Keratinocyte (primary cell): ENCODE data around the gene STAC3. TPM values are rescaled to one million over a fixed set of nuclear protein-coding genes. Genes with fewer than 3 reads are reported as not detected.

Experiments
- DNase-seq: peaks from one replicate; pipeline ENCODE4 v3.0.0-alpha.2; 2011; ENCODE audit warnings: low read depth, missing footprints, low spot score
- FAIRE-seq: peaks from 2 replicates; lab custom pipeline; 2011; peaks lifted over from hg19 to GRCh38; lab: Jason Lieb, UNC
- H2AFZ ChIP-seq: 2 replicates; pipeline ENCODE4 v1.6.0; 2012; ENCODE audit warnings: low read length, control low read depth, inconsistent platforms; ENCODE audit not compliant: control insufficient read depth
- H3K27ac ChIP-seq: 2 replicates; pipeline ENCODE4 v1.5.1; 2011; ENCODE audit warnings: low read length; ENCODE audit not compliant: control insufficient read depth, insufficient read depth
- H3K27me3 ChIP-seq: 3 replicates; pipeline ENCODE4 v1.6.0; 2011; ENCODE audit warnings: low read length; ENCODE audit not compliant: control insufficient read depth, insufficient read depth; ENCODE audit errors: extremely low read depth
- H3K36me3 ChIP-seq, 2 experiments: 2 replicates in 1 of 2; 3 replicates in 1 of 2; pipeline ENCODE4 v1.5.1; 2011; ENCODE audit warnings: low read length in 2 of 2, mild to moderate bottlenecking in 1 of 2; ENCODE audit not compliant: control insufficient read depth in 2 of 2, insufficient read depth in 2 of 2; ENCODE audit errors: extremely low read depth in 1 of 2
- H3K4me1 ChIP-seq: 3 replicates; pipeline ENCODE4 v1.5.1; 2011; ENCODE audit warnings: low read length; ENCODE audit not compliant: control insufficient read depth, insufficient read depth; ENCODE audit errors: extremely low read depth
- H3K4me2 ChIP-seq: 3 replicates; pipeline ENCODE4 v1.6.0; 2011; ENCODE audit warnings: low read depth, low read length; ENCODE audit not compliant: control insufficient read depth, insufficient read depth; ENCODE audit errors: extremely low read depth
- H3K4me3 ChIP-seq, 3 experiments: fragments of 200-600 bp in 1 of 3; sonication (generic) in 1 of 3; 2 replicates in 2 of 3; 3 replicates in 1 of 3; pipeline ENCODE4 v1.5.1; 2011 to 2016; ENCODE audit warnings: low read length in 3 of 3, mild to moderate bottlenecking in 3 of 3, control low read depth in 2 of 3, inconsistent platforms in 1 of 3, low read depth in 1 of 3, mixed read lengths in 1 of 3, mixed run types in 1 of 3, moderate library complexity in 1 of 3; ENCODE audit not compliant: control insufficient read depth in 2 of 3, insufficient read depth in 2 of 3; ENCODE audit errors: extremely low read depth in 1 of 3
- H3K79me2 ChIP-seq: 2 replicates; pipeline ENCODE4 v1.6.0; 2012; ENCODE audit warnings: low read length; ENCODE audit not compliant: control insufficient read depth, insufficient read depth
- H3K9ac ChIP-seq: 3 replicates; pipeline ENCODE4 v1.6.0; 2011; ENCODE audit warnings: low read length; ENCODE audit not compliant: control insufficient read depth, insufficient read depth; ENCODE audit errors: extremely low read depth
- H3K9me1 ChIP-seq: 3 replicates; pipeline ENCODE4 v1.6.0; 2011; ENCODE audit warnings: low read length; ENCODE audit not compliant: control insufficient read depth, insufficient read depth; ENCODE audit errors: extremely low read depth
- H3K9me3 ChIP-seq: 2 replicates; pipeline ENCODE4 v1.5.1; 2012; ENCODE audit warnings: low read depth, low read length; ENCODE audit not compliant: control insufficient read depth
- H4K20me1 ChIP-seq: 3 replicates; pipeline ENCODE4 v1.6.0; 2011; ENCODE audit warnings: low read length; ENCODE audit not compliant: control insufficient read depth, insufficient read depth; ENCODE audit errors: extremely low read depth
- CTCF ChIP-seq, 3 experiments: IDR thresholded peaks in 1 of 3; conservative IDR thresholded peaks in 1 of 3; optimal IDR thresholded peaks in 1 of 3; 2 replicates in 2 of 3; 3 replicates in 1 of 3; pipeline versions ENCODE3 to v1.5.1; 2011; ENCODE audit warnings: low read length in 3 of 3, mild to moderate bottlenecking in 3 of 3, moderate library complexity in 2 of 3, control low read depth in 1 of 3, inconsistent platforms in 1 of 3; ENCODE audit not compliant: insufficient read depth in 2 of 3; ENCODE audit errors: extremely low read depth in 1 of 3
- EZH2 ChIP-seq: IDR thresholded peaks from one replicate; pipeline ENCODE4 v1.6.1; 2012; ENCODE audit warnings: inconsistent platforms, mild to moderate bottlenecking, low read length, moderate library complexity
- dilution Hi-C: fragments of 300-500 bp; cut with MboI; formaldehyde crosslinking; loops from one replicate; pipeline ENCODE4 v1.7.0; 2020; ENCODE audit warnings: low sequenced_read_pairs; ENCODE audit not compliant: extremely low pct_ligation_motif_present
- polyA plus RNA-seq, 5 experiments: library from polyadenylated mRNA; depleted of rRNA in 3 of 5; stranded (reverse) in 3 of 5; stranded (forward) in 1 of 5; unstranded in 1 of 5; fragments of >200 nt; gene quantifications; 1 replicate in 1 of 5; 2 replicates in 3 of 5; 3 replicates in 1 of 5; pipeline versions ENCODE4 v1.2.1 to v1.2.3, GENCODE V29; 2011 to 2012; ENCODE audit warnings: missing spikeins in 2 of 5, low read depth in 1 of 5, low replicate concordance in 1 of 5

The STAC3 gene
- polyA plus RNA-seq, 1 donor (not counting 4 experiments of a cell fraction or from before 2014, with no cell fraction given), result 0.94 TPM

- FAIRE-seq, result no peak
- Histone ChIP-seq H3K27me3 (peaks cover 52% of the 10 kb centered on the region), H4K20me1 (no peaks in the 10 kb centered on the region), H3K4me3 (peak overlapping the region; percentile 13 to 80 (median 70)), H3K36me3 (peaks cover 3 to 10% of the 10 kb centered on the region in 2 experiments), H3K27ac (no peak overlapping the region), H3K9me3 (no peaks in the 10 kb centered on the region), H3K4me1 (peaks cover 77% of the 10 kb centered on the region), H3K4me2 (peak overlapping the region; percentile 94), H2AFZ (peak overlapping the region; percentile 71), H3K9me1 (no peaks in the 10 kb centered on the region), H3K9ac (peak overlapping the region; percentile 65), H3K79me2 (no peaks in the 10 kb centered on the region)
- dilution Hi-C loops, result no loop called here
- no peak for TF ChIP-seq EZH2
- peak in 2 of 3 experiments; percentile 99 to 100 for TF ChIP-seq CTCF (optimal IDR thresholded peaks at IDR 0.05 in 1 of 3, IDR thresholded peaks at IDR 0.05 in 1 of 3, conservative IDR thresholded peaks at IDR 0.05 in 1 of 3; ENCODE audit: extremely low read depth in 1 of 3, insufficient read depth in 2 of 3, low read length in 3 of 3)
- no peak for DNase-seq
Observed at GRCh38 chr12:57238854-57239554, 12.0 kb downstream of the STAC3 start.

GRCh38 chr12:57237932-57238853, 12.8 kb downstream of the STAC3 start:
- Histone ChIP-seq H3K79me2 (no peaks in the 10 kb centered on the region), H3K4me1 (peaks cover 80% of the 10 kb centered on the region), H2AFZ (peak overlapping the region; percentile 71), H3K9me1 (no peaks in the 10 kb centered on the region), H3K27me3 (peaks cover 44% of the 10 kb centered on the region), H3K4me2 (peak overlapping the region; percentile 94), H3K9me3 (no peaks in the 10 kb centered on the region), H4K20me1 (no peaks in the 10 kb centered on the region), H3K36me3 (peaks cover 11 to 18% of the 10 kb centered on the region in 2 experiments), H3K9ac (peak overlapping the region; percentile 44), H3K27ac (no peak overlapping the region), H3K4me3 (peak overlapping the region in 2 of 3 experiments; percentile 51 to 71)
- TF ChIP-seq EZH2, result no peak
- TF ChIP-seq CTCF (optimal IDR thresholded peaks at IDR 0.05 in 1 of 3, IDR thresholded peaks at IDR 0.05 in 1 of 3, conservative IDR thresholded peaks at IDR 0.05 in 1 of 3; ENCODE audit: extremely low read depth in 1 of 3, insufficient read depth in 2 of 3, low read length in 3 of 3), result no peak
- FAIRE-seq, result no peak
- DNase-seq, result no peak
- dilution Hi-C loops, result no loop called here
